Ishikawa (cell line): ENCODE data around the gene ACOX3.

Experiments used
- CREB1 ChIP-seq: IDR thresholded peaks from 2 replicates; pipeline ENCODE4 v1.6.1; 2012; ENCODE audit warnings: low read depth
- EP300 ChIP-seq: IDR thresholded peaks from 2 replicates; pipeline ENCODE4 v1.6.1; 2012; ENCODE audit warnings: borderline replicate concordance
- RAD21 ChIP-seq: IDR thresholded peaks from 2 replicates; pipeline ENCODE4 v1.6.1; 2012; ENCODE audit warnings: low read depth
- TAF1 ChIP-seq: IDR thresholded peaks from 2 replicates; pipeline ENCODE4 v1.6.1; 2012; ENCODE audit warnings: low read depth, mild to moderate bottlenecking

GRCh38 chr4:8395504-8396296 is 44.8 kb downstream of the ACOX3 start:
- TF ChIP-seq EP300 (no peak), TAF1 (no peak), CREB1 (no peak), RAD21 (no peak)
